HEK293 (cell line): ENCODE measurements around the gene FFAR1.
A peak's percentile ranks its signal among the peaks of the same experiment; 100 is the strongest.

ENCODE experiments used
- CTCF ChIA-PET: fragments of 350-600 bp; formaldehyde crosslinking; extraction: SDS; loops from one replicate; lab custom pipeline; 2021; ENCODE audit warnings: antibody characterized with exemption; lab: Yijun Ruan, JAX
- POLR2A ChIA-PET: fragments of 300-600 bp; formaldehyde crosslinking; extraction: SDS; loops from one replicate; lab custom pipeline; 2020; ENCODE audit warnings: antibody characterized with exemption, inconsistent platforms; lab: Yijun Ruan, JAX
- H3K27ac ChIP-seq: fragments of 200-500 bp; sonication (Bioruptor generic); 2 replicates; pipeline ENCODE4 v1.5.1; 2014; ENCODE audit warnings: low read depth, low read length, control low read depth, inconsistent platforms; ENCODE audit errors: extremely low read depth
- H3K36me3 ChIP-seq, 2 experiments: fragments of 200-500 bp in 1 of 2; sonication (Bioruptor generic) in 1 of 2; 1 replicate in 1 of 2; 2 replicates in 1 of 2; pipeline ENCODE4 v1.5.1; 2014 to 2017; ENCODE audit warnings: inconsistent platforms in 2 of 2, low read length in 2 of 2; ENCODE audit not compliant: control insufficient read depth in 2 of 2, insufficient read depth in 1 of 2
- H3K4me1 ChIP-seq: fragments of 200-500 bp; sonication (Bioruptor generic); 2 replicates; pipeline ENCODE4 v1.5.1; 2014; ENCODE audit warnings: mild to moderate bottlenecking, low read length, inconsistent platforms; ENCODE audit not compliant: control insufficient read depth, insufficient read depth
- H3K4me3 ChIP-seq: 2 replicates; pipeline ENCODE4 v1.5.1; 2011; ENCODE audit warnings: low read depth, mild to moderate bottlenecking, control low read depth, low read length, moderate library complexity
- H3K9me3 ChIP-seq: fragments of 200-500 bp; sonication (Bioruptor generic); 2 replicates; pipeline ENCODE4 v1.5.1; 2014; ENCODE audit warnings: low read depth, low read length, inconsistent platforms; ENCODE audit not compliant: control insufficient read depth, insufficient read depth
- GLIS2 ChIP-seq: fragments of 450-650 bp; formaldehyde crosslinking; IDR thresholded peaks from 2 replicates; pipeline ENCODE4 v1.5.1; 2016; ENCODE audit warnings: missing biosample characterization, missing genetic modification characterization
- KLF1 ChIP-seq: fragments of 450-650 bp; formaldehyde crosslinking; IDR thresholded peaks from 2 replicates; pipeline ENCODE4 v1.5.1; 2016; ENCODE audit warnings: missing biosample characterization, missing genetic modification characterization
- PATZ1 ChIP-seq: fragments of 450-650 bp; formaldehyde crosslinking; IDR thresholded peaks from 2 replicates; pipeline ENCODE4 v1.5.1; 2016; ENCODE audit warnings: missing biosample characterization, missing genetic modification characterization
- TSHZ1 ChIP-seq: fragments of 450-650 bp; formaldehyde crosslinking; IDR thresholded peaks from 2 replicates; pipeline ENCODE4 v1.5.1; 2016; ENCODE audit warnings: missing biosample characterization, missing genetic modification characterization, borderline replicate concordance
- ZBTB49 ChIP-seq: fragments of 450-650 bp; formaldehyde crosslinking; IDR thresholded peaks from 2 replicates; pipeline ENCODE4 v1.5.1; 2016; ENCODE audit warnings: missing biosample characterization, missing genetic modification characterization, low read depth
- ZBTB7A ChIP-seq: fragments of 450-650 bp; formaldehyde crosslinking; IDR thresholded peaks from 2 replicates; pipeline ENCODE4 v1.5.1; 2016; ENCODE audit warnings: low read depth, missing biosample characterization, missing genetic modification characterization
- ZNF10 ChIP-seq: fragments of 450-650 bp; formaldehyde crosslinking; IDR thresholded peaks from 2 replicates; pipeline ENCODE4 v1.5.1; 2017; ENCODE audit warnings: missing biosample characterization, missing genetic modification characterization
- ZNF169 ChIP-seq: fragments of 450-650 bp; formaldehyde crosslinking; IDR thresholded peaks from 2 replicates; pipeline ENCODE4 v1.5.1; 2016; ENCODE audit warnings: missing biosample characterization, missing genetic modification characterization
- ZNF24 ChIP-seq: fragments of 450-650 bp; formaldehyde crosslinking; IDR thresholded peaks from 2 replicates; pipeline ENCODE4 v1.5.1; 2016; ENCODE audit warnings: missing biosample characterization, missing genetic modification characterization
- ZNF350 ChIP-seq: fragments of 450-650 bp; formaldehyde crosslinking; IDR thresholded peaks from 2 replicates; pipeline ENCODE4 v1.5.0; 2017; ENCODE audit warnings: missing biosample characterization, mild to moderate bottlenecking, missing genetic modification characterization
- ZNF366 ChIP-seq: fragments of 450-650 bp; formaldehyde crosslinking; conservative IDR thresholded peaks from 2 replicates; pipeline ENCODE4 v1.5.1; 2016; ENCODE audit warnings: missing biosample characterization, missing genetic modification characterization
- ZNF585B ChIP-seq: fragments of 450-650 bp; formaldehyde crosslinking; IDR thresholded peaks from 2 replicates; pipeline ENCODE4 v1.5.1; 2016; ENCODE audit warnings: missing biosample characterization, missing genetic modification characterization
- ZNF645 ChIP-seq: fragments of 450-650 bp; formaldehyde crosslinking; IDR thresholded peaks from 2 replicates; pipeline ENCODE4; 2016; ENCODE audit warnings: missing biosample characterization, missing genetic modification characterization
- ZNF654 ChIP-seq: fragments of 450-650 bp; formaldehyde crosslinking; IDR thresholded peaks from 2 replicates; pipeline ENCODE4 v1.5.1; 2016; ENCODE audit warnings: low read depth, missing biosample characterization, missing genetic modification characterization
- ZNF747 ChIP-seq: fragments of 450-650 bp; formaldehyde crosslinking; IDR thresholded peaks from 2 replicates; pipeline ENCODE4 v1.5.1; 2016; ENCODE audit warnings: missing biosample characterization, missing genetic modification characterization
- ZNF776 ChIP-seq: fragments of 450-650 bp; formaldehyde crosslinking; IDR thresholded peaks from 2 replicates; pipeline ENCODE4 v1.5.0; 2017; ENCODE audit warnings: missing biosample characterization, missing genetic modification characterization, borderline replicate concordance
- ZSCAN5A ChIP-seq: fragments of 450-650 bp; formaldehyde crosslinking; IDR thresholded peaks from 2 replicates; pipeline ENCODE4 v1.5.1; 2016; ENCODE audit warnings: missing biosample characterization, missing genetic modification characterization

The FFAR1 gene

GRCh38 chr19:35349614-35350521 lies 2.2 kb downstream of the FFAR1 start:
- POLR2A ChIA-PET = interaction anchor here (0.6 to 1.8 kb wide), 2 partner anchors 24 to 161 kb away, joined by 4 to 6 read pairs; no protein-coding TSS in a partner anchor
- Histone ChIP-seq H3K27ac (no peak overlapping the region), H3K9me3 (no peaks in the 10 kb centered on the region), H3K4me3 (no peak overlapping the region), H3K4me1 (no peaks in the 10 kb centered on the region), H3K36me3 (no peaks in the 10 kb centered on the region)
- TF ChIP-seq ZNF747 (tag by site-specific recombination) (no peak), GLIS2 (tag by site-specific recombination) (0 out of 2 replicates have a peak, but pooled peaks have one; percentile 24), KLF1 (tag by site-specific recombination) (peak; percentile 95)
- CTCF ChIA-PET = interaction anchor here (0.5 to 10.6 kb wide), 4 partner anchors 18 to 199 kb away, joined by 3 to 157 read pairs (median 7); no protein-coding TSS in a partner anchor

- no peaks in the 10 kb centered on the region for H3K4me1 ChIP-seq
- no peak overlapping the region for H3K27ac ChIP-seq
- no peak overlapping the region for H3K4me3 ChIP-seq
- ChIA-PET CTCF (interaction anchor here (1.1 to 10.6 kb wide), 4 partner anchors 118 to 160 kb away, joined by 3 to 237 read pairs (median 105); partner anchors contain the start of gene KRTDAP), POLR2A (no interaction called here)
- H3K9me3 ChIP-seq = no peaks in the 10 kb centered on the region
- TF ChIP-seq ZBTB7A (tag by site-specific recombination) (no peak), ZNF366 (tag by site-specific recombination) (no peak), ZNF350 (no peak), ZNF585B (no peak), ZNF24 (tag by site-specific recombination) (no peak), ZNF169 (tag by site-specific recombination) (no peak), ZNF776 (no peak), PATZ1 (tag by site-specific recombination) (no peak), ZNF10 (tag by site-specific recombination) (no peak), ZNF654 (tag by site-specific recombination) (no peak)
- H3K36me3 ChIP-seq = no peaks in the 10 kb centered on the region
Observed at GRCh38 chr19:35350591-35350990, 2.9 kb downstream of the FFAR1 start.

- H3K4me1 ChIP-seq = no peaks in the 10 kb centered on the region
- H3K36me3 ChIP-seq = no peaks in the 10 kb centered on the region; a peak in 1 of 3 replicates
- H3K4me3 ChIP-seq = no peak overlapping the region
- H3K9me3 ChIP-seq = no peaks in the 10 kb centered on the region
- no peak overlapping the region for H3K27ac ChIP-seq
- ChIA-PET POLR2A (no interaction called here), CTCF (interaction anchor here (0.8 to 10.6 kb wide), 14 partner anchors 13 to 284 kb away, joined by 3 to 237 read pairs (median 20); partner anchors contain the start of gene KRTDAP)
- TF ChIP-seq ZBTB49 (tag by site-specific recombination) (no peak), ZSCAN5A (tag by site-specific recombination) (no peak), ZNF645 (no peak), TSHZ1 (no peak)
Observed at GRCh38 chr19:35351411-35352176, 3.9 kb downstream of the FFAR1 start.
